Activated CD4-positive, alpha-beta T cell treated with anti-CD3 and anti-CD28 coated beads, Interleukin-2, amount 50 U/mL, for 1 hour (primary cell): ENCODE results near the gene RBM7.

Experiments used
- DNase-seq: peaks from one replicate; pipeline ENCODE4 v3.0.0-alpha.2; 2020

Gene RBM7

DNA sequence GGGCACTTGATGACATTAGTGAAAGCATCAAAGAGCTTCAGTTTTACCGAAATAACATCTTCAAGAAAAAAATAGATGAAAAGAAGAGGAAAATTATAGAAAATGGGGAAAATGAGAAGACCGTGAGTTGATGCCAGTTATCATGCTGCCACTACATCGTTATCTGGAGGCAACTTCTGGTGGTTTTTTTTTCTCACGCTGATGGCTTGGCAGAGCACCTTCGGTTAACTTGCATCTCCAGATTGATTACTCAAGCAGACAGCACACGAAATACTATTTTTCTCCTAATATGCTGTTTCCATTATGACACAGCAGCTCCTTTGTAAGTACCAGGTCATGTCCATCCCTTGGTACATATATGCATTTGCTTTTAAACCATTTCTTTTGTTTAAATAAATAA is 49.4 kb downstream of the RBM7 start:
- DNase-seq, result no peak

DNA sequence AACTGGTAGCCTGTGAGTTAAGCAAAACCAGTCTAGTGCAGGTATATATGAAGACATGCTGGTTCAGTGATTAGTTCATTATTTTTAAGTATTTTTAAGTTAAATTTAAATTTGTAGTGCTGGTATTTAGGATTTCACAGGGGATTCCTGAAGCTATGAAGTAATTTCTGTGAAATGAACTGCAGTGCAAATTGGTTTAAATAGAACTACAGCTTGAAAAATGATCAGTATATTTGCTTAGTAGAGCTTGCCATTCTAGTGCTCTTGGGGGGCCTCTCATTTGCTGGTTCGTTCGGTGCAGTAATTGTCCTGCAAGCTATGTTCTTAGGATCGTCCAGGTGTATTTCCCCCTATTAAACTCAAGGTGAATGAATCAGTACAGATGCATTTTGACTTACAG is 51.9 kb downstream of the RBM7 start:
- no peak for DNase-seq
